Activated CD4-positive, alpha-beta T cell treated with anti-CD3 and anti-CD28 coated beads, Interleukin-2, amount 10 ng/mL, durations not matched to agents 24 days and 14 days (primary cell): ENCODE data around the gene ISOC2. TPM values are rescaled to one million over a fixed set of nuclear protein-coding genes. Genes with fewer than 3 reads are reported as not detected.
"Not testable (repeated sequence)": the region's sequence is repeated elsewhere in the genome, so short reads cannot be mapped to it uniquely, and the experiment has no call there.

ENCODE experiments used
- DNase-seq: peaks from one replicate; pipeline ENCODE4 v3.0.0; 2022
- H3K27ac Mint-ChIP-seq: one replicate; pipeline ENCODE4 v1.8.0; 2022; ENCODE audit warnings: mild to moderate bottlenecking, mixed read lengths
- H3K27me3 Mint-ChIP-seq: one replicate; pipeline ENCODE4 v1.8.0; 2022; ENCODE audit warnings: mixed read lengths
- H3K36me3 Mint-ChIP-seq: one replicate; pipeline ENCODE4 v1.8.0; 2022; ENCODE audit warnings: low read depth, mild to moderate bottlenecking, mixed read lengths
- H3K4me1 Mint-ChIP-seq: one replicate; pipeline ENCODE4 v1.8.0; 2021; ENCODE audit warnings: mixed read lengths
- H3K4me3 Mint-ChIP-seq: one replicate; pipeline ENCODE4 v1.8.0; 2022; ENCODE audit warnings: mild to moderate bottlenecking, moderate library complexity, mixed read lengths
- H3K9me3 Mint-ChIP-seq: one replicate; pipeline ENCODE4 v1.8.0; 2021; ENCODE audit warnings: mixed read lengths
- intact Hi-C: fragments of 100-400 bp; cut with micrococcal nuclease; formaldehyde crosslinking; loops from one replicate; pipeline ENCODE4 v1.15.1; 2023
- total RNA-seq: library from RNA; stranded (reverse); gene quantifications from 2 replicates; pipeline ENCODE4 v1.2.3, GENCODE V29; 2022

The ISOC2 gene
- total RNA-seq, 1 donor from 2014 or later: 35.2 TPM

DNA sequence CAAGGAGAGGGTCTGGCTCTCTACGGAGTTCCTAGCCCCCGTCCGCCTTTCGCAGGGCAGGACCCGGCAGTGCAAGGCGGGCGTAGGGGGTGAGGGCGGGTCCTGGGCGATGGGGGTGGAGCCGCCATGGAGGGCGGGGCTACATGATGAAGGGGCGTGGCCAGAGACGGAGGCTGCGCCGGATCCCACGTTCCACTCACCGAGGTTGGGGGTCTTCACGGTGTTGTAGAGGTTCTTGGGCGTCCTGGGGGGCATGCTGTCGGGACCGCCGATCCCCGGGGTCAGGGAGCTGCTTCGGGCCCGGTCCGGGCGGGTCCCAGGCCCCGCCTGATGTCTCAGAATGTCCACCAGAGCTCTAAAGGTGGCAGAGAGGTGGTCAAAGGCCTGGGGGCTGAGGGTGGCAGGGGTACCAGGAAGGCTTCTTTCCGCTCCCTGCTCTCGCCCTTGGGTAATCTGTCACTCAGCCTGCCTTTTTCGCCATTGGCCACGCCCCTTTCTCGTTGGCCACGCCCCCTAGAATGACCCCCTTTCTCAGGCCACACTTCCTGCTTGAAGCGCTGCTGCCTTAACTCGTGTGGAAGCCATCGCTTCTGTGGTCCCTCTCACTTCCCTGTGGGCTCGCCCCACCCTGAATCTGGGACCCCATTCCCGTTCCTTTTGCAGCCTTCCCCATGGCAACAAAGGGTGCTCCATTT lies 20.9 kb downstream of the ISOC2 start:
- no peaks in the 10 kb centered on the region for H3K9me3 Mint-ChIP-seq
- no peak for DNase-seq
- H3K27me3 Mint-ChIP-seq: peaks cover 65% of the 10 kb centered on the region
- H3K36me3 Mint-ChIP-seq: peaks cover 2% of the 10 kb centered on the region
- no peak overlapping the region for H3K4me3 Mint-ChIP-seq
- peaks cover 14% of the 10 kb centered on the region for H3K4me1 Mint-ChIP-seq
- H3K27ac Mint-ChIP-seq: no peak overlapping the region
- intact Hi-C loops: loop anchor here (5.0 kb wide), 1 partner anchor 278 kb away; no protein-coding TSS in a partner anchor

DNA sequence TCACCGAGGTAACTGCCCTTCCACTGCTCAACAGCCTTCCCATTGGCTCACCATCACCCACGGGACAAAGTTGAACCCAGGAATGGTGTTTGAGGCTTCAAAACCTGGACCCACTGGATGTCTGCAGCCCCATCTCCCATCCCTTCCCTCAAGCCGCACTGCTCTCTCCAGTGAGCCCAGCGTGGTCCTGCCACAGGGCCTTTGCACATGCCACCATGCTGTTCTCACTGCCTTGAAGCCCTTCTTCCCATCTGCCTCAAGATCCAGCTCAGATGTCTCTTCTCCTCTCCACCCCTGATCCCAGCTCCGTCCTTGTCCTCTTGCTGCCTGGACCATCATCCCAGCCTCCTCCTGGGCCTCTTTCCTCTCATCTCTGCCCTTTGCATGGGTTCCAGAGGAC lies 22.4 kb downstream of the ISOC2 start:
- DNase-seq: no peak
- intact Hi-C loops: no loop called here
- no peak overlapping the region for H3K27ac Mint-ChIP-seq
- peaks cover 52% of the 10 kb centered on the region for H3K27me3 Mint-ChIP-seq
- H3K9me3 Mint-ChIP-seq: no peaks in the 10 kb centered on the region
- H3K4me1 Mint-ChIP-seq: peaks cover 14% of the 10 kb centered on the region
- no peak overlapping the region for H3K4me3 Mint-ChIP-seq
- peaks cover 2% of the 10 kb centered on the region for H3K36me3 Mint-ChIP-seq

DNA sequence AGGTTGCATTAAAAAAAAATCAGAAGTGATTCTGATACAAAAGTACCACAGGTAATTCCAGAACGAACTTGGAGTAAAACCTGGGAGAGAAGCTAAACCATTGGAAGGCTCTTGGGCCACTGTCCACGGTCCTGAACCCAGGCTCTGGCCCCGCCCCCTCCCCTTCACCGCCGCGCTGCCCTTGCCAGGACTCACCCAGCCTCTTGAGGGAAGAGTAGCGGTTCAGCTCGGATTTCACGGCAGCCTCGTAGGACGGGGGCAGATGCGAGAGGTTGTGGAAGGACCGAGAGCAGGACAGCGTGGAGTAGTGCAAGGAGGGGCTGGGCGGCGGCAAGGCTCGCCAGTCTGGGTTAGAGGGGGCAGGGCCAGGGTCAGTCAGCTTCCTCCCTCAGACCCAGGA lies 24.0 kb downstream of the ISOC2 start:
- H3K27ac Mint-ChIP-seq: no peak overlapping the region
- DNase-seq: peak; percentile 77

DNA sequence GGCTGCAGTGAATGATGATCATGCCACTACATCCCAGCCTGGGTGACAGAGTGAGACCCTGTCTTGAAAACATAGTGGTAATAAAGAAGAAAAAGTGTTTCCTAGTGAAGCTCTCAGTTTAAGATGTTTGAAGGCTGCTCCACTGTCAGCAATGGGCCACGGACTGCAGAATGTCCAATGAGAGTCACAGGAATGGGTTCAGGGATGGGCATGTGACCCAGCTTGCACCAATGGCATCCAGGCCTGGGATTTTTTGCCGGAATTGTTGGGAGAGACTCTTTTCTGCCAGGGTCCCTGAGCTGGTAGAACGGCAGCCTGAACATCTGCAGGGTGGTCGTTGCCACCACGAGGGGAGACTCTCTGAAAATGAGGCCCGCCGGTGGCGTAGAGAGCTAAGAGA lies 24.6 kb downstream of the ISOC2 start:
- no peaks in the 10 kb centered on the region for H3K9me3 Mint-ChIP-seq
- H3K27me3 Mint-ChIP-seq: peaks cover 46% of the 10 kb centered on the region
- peaks cover 11% of the 10 kb centered on the region for H3K4me1 Mint-ChIP-seq
- H3K36me3 Mint-ChIP-seq: peaks cover 2% of the 10 kb centered on the region
- no peak for DNase-seq
- H3K27ac Mint-ChIP-seq: no peak overlapping the region
- H3K4me3 Mint-ChIP-seq: no peak overlapping the region
- intact Hi-C loops: no loop called here

More for the DNA sequence above, 24.0 kb downstream of the ISOC2 start:
- Mint-ChIP-seq H3K4me1 (peaks cover 11% of the 10 kb centered on the region), H3K36me3 (peaks cover 2% of the 10 kb centered on the region), H3K9me3 (no peaks in the 10 kb centered on the region), H3K27me3 (peaks cover 44% of the 10 kb centered on the region), H3K4me3 (no peak overlapping the region)
- intact Hi-C loops: no loop called here

DNA sequence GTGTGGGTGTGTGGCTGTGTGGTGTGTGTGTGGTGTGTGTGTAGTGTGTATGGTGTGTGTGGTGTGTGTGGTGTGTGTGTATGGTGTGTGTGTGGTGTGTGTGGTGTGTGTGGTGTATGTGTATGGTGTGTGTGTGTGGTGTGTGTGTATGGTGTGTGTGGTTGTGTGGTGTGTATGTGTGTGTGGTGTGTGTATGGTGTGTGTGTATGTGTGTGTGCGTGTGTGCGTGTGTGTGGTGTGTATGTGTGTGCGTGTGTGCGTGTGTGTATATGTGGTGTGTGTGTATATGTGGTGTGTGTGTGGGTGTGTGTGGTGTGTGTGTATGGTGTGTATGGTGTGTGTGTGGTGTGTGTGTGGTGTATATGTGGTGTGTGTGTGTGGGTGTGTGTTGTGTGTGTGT lies 26.4 kb downstream of the ISOC2 start:
- DNase-seq: no peak
- Mint-ChIP-seq H3K4me1 (peaks cover 2% of the 10 kb centered on the region), H3K9me3 (peaks cover 5% of the 10 kb centered on the region), H3K27me3 (peaks cover 37% of the 10 kb centered on the region), H3K4me3 (no peak overlapping the region), H3K36me3 (no peaks in the 10 kb centered on the region), H3K27ac (no peak overlapping the region)
- intact Hi-C loops: no loop called here

DNA sequence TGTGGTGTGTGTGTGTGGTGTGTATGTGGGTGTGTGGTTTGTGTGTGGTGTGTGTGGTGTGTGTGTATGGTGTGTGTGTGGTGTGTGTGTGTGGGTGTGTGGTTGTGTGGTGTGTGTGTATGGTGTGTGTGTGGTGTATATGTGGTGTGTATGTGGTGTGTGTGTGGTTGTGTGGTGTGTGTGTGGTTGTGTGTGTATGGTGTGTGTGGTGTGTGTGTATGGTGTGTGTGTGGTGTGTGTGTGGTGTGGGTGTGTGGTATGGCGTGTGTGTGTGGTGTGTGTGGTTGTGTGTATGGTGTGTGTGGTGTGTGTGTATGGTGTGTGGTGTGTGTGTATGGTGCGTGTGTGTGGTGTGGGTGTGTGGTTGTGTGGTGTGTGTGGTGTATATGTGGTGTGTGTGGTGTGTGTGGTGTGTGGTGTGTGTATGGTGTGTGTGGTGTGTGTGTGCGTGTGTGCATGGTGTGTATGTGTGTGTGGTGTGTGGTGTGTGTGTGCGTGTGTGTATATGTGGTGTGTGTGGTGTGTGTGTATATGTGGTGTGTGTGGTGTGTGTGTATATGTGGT lies 27.0 kb downstream of the ISOC2 start:
- H3K4me1 Mint-ChIP-seq: peaks cover 2% of the 10 kb centered on the region
- H3K27me3 Mint-ChIP-seq: peaks cover 33% of the 10 kb centered on the region
- DNase-seq: no peak
- H3K9me3 Mint-ChIP-seq: peaks cover 5% of the 10 kb centered on the region
- no peak overlapping the region for H3K4me3 Mint-ChIP-seq
- no peak overlapping the region for H3K27ac Mint-ChIP-seq
- H3K36me3 Mint-ChIP-seq: no peaks in the 10 kb centered on the region
- intact Hi-C loops: no loop called here

DNA sequence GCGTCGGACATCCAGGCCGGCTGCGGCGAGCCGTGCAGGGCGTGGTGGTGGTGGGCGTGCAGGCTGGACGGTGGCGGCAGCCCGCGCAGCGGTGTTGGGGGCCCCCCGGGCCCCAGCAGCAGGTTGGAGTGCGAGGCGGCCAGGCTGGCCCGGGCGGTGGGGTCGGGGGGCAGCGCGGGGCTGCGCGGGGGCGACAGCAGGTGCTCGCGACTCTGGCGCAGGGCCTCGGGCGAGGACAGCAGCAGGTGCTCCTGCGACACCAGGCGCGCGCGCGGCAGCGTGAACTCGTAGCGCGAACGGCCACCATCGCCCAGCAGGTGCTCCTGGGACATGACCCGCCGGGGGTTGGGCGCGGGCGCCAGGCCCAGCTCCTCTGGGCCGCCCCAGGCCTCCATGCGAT lies 28.1 kb downstream of the ISOC2 start:
- peaks cover 29% of the 10 kb centered on the region for H3K27me3 Mint-ChIP-seq

DNA sequence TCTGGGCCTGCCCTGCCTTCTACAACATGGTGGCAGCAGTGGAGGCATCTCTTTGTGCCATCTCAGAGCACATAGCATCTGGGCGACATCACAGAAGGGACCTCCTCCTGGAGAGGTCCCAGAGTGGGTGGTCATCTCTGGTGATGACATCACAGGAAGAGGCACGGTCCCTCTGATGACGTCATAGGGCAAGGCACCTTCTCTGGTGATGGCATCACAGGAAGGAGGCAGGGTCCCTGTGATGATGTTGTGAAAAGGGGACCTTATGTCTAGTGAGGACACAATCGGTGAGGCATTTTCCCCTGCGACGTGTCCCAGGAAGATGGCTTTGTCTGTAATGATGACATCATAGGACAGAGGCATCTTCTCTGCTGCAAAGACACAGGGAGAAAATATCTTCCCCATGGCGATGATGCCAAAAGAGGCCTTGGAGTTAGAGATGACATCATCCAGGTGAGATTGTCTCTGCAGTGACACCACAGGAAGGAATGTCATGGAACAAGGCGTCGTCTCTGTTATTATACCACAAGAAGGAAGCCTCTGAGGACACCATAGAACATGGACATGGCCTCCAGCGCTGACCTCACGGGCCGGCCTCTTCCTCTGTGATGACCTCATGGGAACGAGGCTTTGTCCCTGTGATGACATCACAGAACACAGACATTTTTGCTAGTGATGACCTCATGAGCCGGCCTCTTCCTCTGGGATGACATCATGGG lies 29.0 kb downstream of the ISOC2 start:
- DNase-seq: no peak
- H3K9me3 Mint-ChIP-seq: peaks cover 5% of the 10 kb centered on the region
- intact Hi-C loops: no loop called here
- H3K27ac Mint-ChIP-seq: no peak overlapping the region
- peaks cover under 1% of the 10 kb centered on the region for H3K4me1 Mint-ChIP-seq
- H3K4me3 Mint-ChIP-seq: no peak overlapping the region
- H3K27me3 Mint-ChIP-seq: peaks cover 26% of the 10 kb centered on the region
- H3K36me3 Mint-ChIP-seq: no peaks in the 10 kb centered on the region

More for the DNA sequence above, 28.1 kb downstream of the ISOC2 start:
- DNase-seq: no peak
- Mint-ChIP-seq H3K4me1 (peaks cover 2% of the 10 kb centered on the region), H3K36me3 (no peaks in the 10 kb centered on the region), H3K9me3 (peaks cover 5% of the 10 kb centered on the region), H3K27ac (no peak overlapping the region), H3K4me3 (no peak overlapping the region)
- intact Hi-C loops: no loop called here

DNA sequence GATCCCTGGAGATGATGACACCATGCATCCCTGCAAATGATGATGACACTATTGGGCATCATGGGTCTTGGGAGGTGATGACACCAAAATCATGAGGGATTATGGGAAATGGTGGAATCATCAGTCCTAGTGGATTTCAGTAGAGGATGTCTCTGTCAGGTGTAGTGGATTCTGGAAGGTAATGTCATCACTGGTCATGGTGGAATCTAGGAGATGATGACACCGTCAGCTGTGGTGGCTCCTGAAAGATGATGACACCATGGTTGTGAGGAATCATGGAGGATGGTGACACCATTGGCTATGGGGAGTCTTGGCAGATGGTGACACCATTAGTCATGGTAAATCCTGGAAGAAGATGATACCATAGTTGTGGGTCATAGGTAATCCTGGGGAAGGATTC lies 30.3 kb downstream of the ISOC2 start:
- no peaks in the 10 kb centered on the region for H3K36me3 Mint-ChIP-seq
- H3K27me3 Mint-ChIP-seq: peaks cover 19% of the 10 kb centered on the region
- intact Hi-C loops: no loop called here
- H3K4me1 Mint-ChIP-seq: no peaks in the 10 kb centered on the region
- no peak for DNase-seq
- peaks cover 5% of the 10 kb centered on the region for H3K9me3 Mint-ChIP-seq
- no peak overlapping the region for H3K27ac Mint-ChIP-seq
- H3K4me3 Mint-ChIP-seq: no peak overlapping the region

DNA sequence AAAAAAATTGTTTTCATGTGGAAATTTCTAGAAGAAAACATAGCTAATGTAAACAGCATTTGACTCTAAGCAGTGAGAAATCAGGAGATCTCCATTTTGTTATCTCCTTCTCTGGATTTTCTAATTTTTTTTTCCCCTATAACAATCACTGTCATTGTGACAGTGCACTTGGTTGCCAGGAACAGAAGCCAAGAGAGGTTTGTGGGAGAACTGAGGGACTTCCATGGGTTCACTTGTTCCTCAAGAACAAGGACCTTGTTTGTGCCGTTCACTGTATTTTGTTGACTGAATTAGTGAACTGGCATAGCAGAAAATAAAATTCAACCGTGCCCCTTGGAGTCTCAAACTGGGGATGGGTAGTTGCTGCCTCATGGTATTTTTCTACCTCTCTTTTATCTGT lies 35.4 kb downstream of the ISOC2 start:
- Mint-ChIP-seq H3K36me3 (no peaks in the 10 kb centered on the region), H3K27me3 (peaks cover 15% of the 10 kb centered on the region), H3K9me3 (peaks cover 2% of the 10 kb centered on the region), H3K4me1 (peaks cover 6% of the 10 kb centered on the region), H3K27ac (no peak overlapping the region), H3K4me3 (no peak overlapping the region)
- DNase-seq: no peak
- intact Hi-C loops: no loop called here

DNA sequence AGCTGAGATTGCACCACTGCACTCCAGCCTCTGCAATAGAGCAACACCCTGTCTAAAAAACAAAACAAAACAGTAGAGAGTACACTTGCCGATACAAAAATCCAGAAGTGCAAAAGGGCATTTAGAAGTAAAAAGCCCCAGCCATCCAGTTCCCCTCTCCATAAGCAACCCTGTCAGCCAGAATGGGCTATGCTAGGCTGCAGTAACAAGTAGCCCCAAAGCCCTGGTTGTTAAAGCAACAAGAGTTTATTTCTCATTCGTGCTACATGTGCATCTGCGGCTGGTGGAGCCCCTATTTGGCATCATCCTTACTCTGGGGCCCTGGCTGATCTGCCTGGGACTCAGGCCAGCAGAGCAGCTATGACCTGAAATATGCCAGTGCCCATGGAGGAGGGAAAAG lies 36.9 kb downstream of the ISOC2 start:
- H3K27ac Mint-ChIP-seq: no peak overlapping the region
- intact Hi-C loops: no loop called here
- DNase-seq: no peak
- H3K27me3 Mint-ChIP-seq: peaks cover 16% of the 10 kb centered on the region
- H3K36me3 Mint-ChIP-seq: no peaks in the 10 kb centered on the region
- H3K4me1 Mint-ChIP-seq: peaks cover 6% of the 10 kb centered on the region
- H3K4me3 Mint-ChIP-seq: no peak overlapping the region
- no peaks in the 10 kb centered on the region for H3K9me3 Mint-ChIP-seq

DNA sequence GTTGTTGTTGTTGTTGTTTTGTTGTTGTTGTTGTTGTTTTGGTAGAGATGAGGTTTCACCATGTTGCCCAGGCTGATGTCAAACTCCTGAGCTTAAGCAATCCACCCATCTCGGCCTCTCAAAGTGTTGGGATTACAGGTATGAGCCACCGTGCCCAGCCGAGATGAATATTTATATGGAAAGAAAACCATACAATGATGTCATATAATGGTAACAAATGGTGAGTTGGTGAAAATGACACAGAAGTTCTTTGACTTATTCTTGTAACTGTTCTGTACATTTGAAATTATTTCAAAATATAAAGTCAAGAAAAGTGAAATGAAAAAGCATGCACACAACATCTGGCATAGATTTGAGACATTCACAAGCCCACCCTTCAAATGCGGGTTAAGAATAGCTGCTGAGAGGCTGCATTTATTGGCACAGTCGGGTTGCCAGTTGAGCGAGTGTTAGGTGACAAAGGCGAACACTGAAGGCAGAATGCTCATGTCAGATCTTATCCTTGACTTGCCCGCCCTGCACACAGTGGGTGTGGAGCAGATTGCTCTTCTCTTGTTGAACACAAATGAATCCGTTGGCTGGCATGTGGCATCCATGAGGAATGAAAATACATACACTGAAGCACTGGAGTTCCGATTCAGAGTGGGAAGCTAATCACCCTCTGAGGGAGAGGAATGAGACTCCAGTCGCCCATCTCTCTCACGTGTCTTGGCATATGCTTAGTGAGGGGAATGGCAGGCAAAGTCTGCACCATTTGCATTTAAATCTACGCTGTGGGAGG lies 38.0 kb downstream of the ISOC2 start:
- no peak overlapping the region for H3K27ac Mint-ChIP-seq
- intact Hi-C loops: no loop called here
- H3K36me3 Mint-ChIP-seq: no peaks in the 10 kb centered on the region
- no peak for DNase-seq
- peaks cover 14% of the 10 kb centered on the region for H3K27me3 Mint-ChIP-seq
- peaks cover 6% of the 10 kb centered on the region for H3K4me1 Mint-ChIP-seq
- no peaks in the 10 kb centered on the region for H3K9me3 Mint-ChIP-seq
- no peak overlapping the region for H3K4me3 Mint-ChIP-seq

DNA sequence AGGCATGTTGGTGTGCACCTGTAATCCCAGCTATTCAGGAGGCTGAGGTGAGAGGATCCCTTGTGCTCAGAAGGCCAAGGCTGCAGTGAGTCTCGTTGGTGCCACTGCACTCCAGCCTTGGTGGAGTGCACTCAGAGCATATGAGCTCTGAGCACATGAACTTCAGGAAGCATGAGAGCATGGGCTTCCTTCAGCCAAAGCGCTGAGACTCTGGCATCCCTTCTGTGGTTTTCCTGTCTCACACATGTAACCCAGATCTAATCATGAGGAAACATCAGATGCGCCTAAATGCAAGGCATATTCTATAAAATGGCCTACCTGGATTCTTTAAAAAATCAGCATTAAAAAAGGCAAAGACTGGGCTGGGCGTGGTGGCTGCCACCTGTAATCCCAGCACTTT lies 40.2 kb downstream of the ISOC2 start:
- H3K27ac Mint-ChIP-seq, H3K4me3 Mint-ChIP-seq, H3K36me3 Mint-ChIP-seq, intact Hi-C loops, H3K9me3 Mint-ChIP-seq: not testable (repeated sequence)
- Mint-ChIP-seq H3K27me3 (peaks cover 16% of the 10 kb centered on the region), H3K4me1 (peaks cover 10% of the 10 kb centered on the region)
- DNase-seq: peak; percentile 80
